HTERT RPE-1 (cell line): ENCODE results near the gene C1QL2.

Source experiments
- in situ Hi-C: fragments of 300-500 bp; cut with MboI; formaldehyde crosslinking; loops from 4 replicates; pipeline ENCODE4 v1.14.3; 2020; ENCODE audit warnings: low sequenced_read_pairs

The C1QL2 gene

DNA sequence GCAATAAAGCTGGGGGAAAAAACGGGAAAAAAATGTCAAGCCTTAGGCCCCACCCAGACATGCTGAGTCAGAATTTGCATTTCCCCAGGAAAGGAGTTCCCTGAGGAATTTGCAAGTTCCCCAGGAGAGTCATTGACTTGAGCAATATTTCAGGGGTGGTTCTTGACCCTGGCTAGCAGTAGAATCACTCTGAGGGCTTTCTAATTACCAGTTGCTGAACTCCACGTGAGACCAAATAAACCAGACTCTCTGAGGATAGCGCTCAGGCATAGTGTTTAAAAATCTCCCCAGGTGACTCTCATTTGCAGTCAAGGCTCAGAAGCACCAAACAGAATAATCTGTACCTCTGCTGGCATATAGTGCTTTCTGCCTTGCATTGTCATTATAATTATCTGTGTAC is 48.7 kb downstream of the C1QL2 start:
- in situ Hi-C loops, result no loop called here

DNA sequence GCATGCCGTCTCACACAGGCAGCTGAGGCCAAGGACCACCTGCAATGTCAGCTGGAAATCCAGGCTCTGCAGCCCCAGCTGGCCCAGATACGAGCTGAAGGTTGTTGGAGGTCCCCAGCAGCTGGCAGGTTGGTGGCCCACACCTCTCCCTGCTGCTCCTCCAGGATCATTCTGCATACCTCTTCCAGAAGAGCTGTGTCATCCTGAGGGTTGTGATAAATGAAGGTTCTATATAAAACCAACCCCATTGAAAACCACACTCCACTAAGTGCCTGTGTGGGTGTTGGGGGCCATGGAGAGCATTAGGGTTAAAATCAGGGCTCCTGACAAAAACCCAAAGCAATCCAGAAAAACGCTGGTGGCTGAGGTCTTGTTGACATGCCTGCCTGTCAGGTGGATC is 50.4 kb downstream of the C1QL2 start:
- in situ Hi-C loops, result no loop called here

DNA sequence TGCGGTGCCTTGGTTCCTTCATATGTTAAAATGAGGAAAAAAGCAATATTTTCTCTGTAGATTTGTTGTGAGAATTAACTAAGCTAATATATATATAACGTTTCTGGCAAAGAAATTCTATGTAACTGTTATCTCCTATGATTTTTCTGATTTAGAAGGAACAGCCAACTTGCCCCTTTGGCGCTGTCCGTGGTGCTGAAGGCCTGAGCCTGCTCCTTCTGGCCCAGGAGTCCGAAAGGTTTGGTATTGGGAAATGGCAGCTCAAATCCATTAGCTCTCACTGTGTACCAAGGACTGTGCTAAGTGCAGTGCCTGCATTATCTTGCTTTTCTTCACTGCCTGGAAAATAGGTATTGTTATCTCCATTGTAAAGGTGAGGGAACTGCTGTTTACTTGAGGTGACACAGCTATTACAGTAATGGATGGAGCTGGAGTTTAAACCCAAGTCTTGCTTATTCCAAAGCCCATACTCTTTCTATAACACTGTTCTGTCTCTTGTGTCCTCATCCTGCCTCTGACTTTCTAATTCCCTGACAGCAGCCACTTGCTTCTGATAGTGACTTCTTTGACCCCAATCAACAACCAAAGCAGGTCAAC is 52.2 kb downstream of the C1QL2 start:
- in situ Hi-C loops, result no loop called here
